OCI-LY7 (cell line): ENCODE data around the gene PCBP3. TPM values are rescaled to one million over a fixed set of nuclear protein-coding genes. Genes with fewer than 3 reads are reported as not detected.

Experiments
- BruUV-seq: library from RNA; stranded (reverse); fragments of 400-500 nt; replicated peaks from 2 replicates; lab custom pipeline; 2021; lab: Mats Ljungman, UMichigan
- CTCF ChIA-PET: fragments of 300-600 bp; sonication (Branson Sonifier 250); formaldehyde crosslinking; loops from one replicate; lab custom pipeline; 2022; ENCODE audit warnings: antibody characterized with exemption; ENCODE audit not compliant: unreplicated experiment; lab: Charles Lee
- POLR2A ChIA-PET: fragments of 300-600 bp; sonication (Branson Sonifier 250); formaldehyde crosslinking; loops from one replicate; lab custom pipeline; 2022; ENCODE audit warnings: antibody characterized with exemption; lab: Charles Lee
- DNase-seq: peaks from one replicate; pipeline ENCODE4 v3.0.0-alpha.2; 2015; ENCODE audit warnings: low spot score
- H2AFZ ChIP-seq: fragments of 200-600 bp; sonication (generic), shearing (Covaris generic); 2 replicates; pipeline ENCODE4 v1.6.1; 2014; ENCODE audit warnings: mild to moderate bottlenecking, antibody characterized with exemption, low read length, moderate library complexity
- H3K27ac ChIP-seq: fragments of 200-600 bp; sonication (generic); 2 replicates; pipeline ENCODE4 v1.5.1; 2014; ENCODE audit warnings: mixed run types, low read depth, mild to moderate bottlenecking, moderate library complexity, low read length, inconsistent platforms; ENCODE audit not compliant: poor library complexity, severe bottlenecking
- H3K36me3 ChIP-seq: fragments of 200-600 bp; sonication (generic); 2 replicates; pipeline ENCODE4 v1.6.1; 2014; ENCODE audit warnings: mild to moderate bottlenecking, antibody characterized with exemption, low read length, moderate library complexity, mixed read lengths; ENCODE audit not compliant: insufficient read depth
- H3K4me1 ChIP-seq: fragments of 200-600 bp; sonication (generic); 2 replicates; pipeline ENCODE4 v1.5.1; 2014; ENCODE audit warnings: mild to moderate bottlenecking, low read length; ENCODE audit not compliant: insufficient read depth, poor library complexity, severe bottlenecking
- H3K4me2 ChIP-seq: fragments of 200-600 bp; sonication (generic); 2 replicates; pipeline ENCODE4 v1.6.1; 2014; ENCODE audit warnings: mild to moderate bottlenecking, low read length
- H3K4me3 ChIP-seq: fragments of 200-600 bp; sonication (generic); 2 replicates; pipeline ENCODE4 v1.5.1; 2014; ENCODE audit warnings: mild to moderate bottlenecking, low read depth, low read length; ENCODE audit not compliant: poor library complexity, severe bottlenecking
- H3K79me2 ChIP-seq: fragments of 200-600 bp; sonication (generic); 2 replicates; pipeline ENCODE4 v1.6.1; 2016; ENCODE audit warnings: low read depth, mild to moderate bottlenecking, low read length, moderate library complexity, mixed read lengths; ENCODE audit not compliant: insufficient read depth
- H3K9me2 ChIP-seq: fragments of 200-600 bp; sonication (generic); 2 replicates; pipeline ENCODE4 v1.6.1; 2016; ENCODE audit warnings: mild to moderate bottlenecking, low read length, mixed read lengths; ENCODE audit not compliant: insufficient read depth
- H3K9me3 ChIP-seq: fragments of 200-600 bp; sonication (generic); 2 replicates; pipeline ENCODE4 v1.6.1; 2014; ENCODE audit warnings: mild to moderate bottlenecking, mixed run types, low read length, mixed read lengths
- H4K20me1 ChIP-seq: fragments of 200-600 bp; sonication (generic); 2 replicates; pipeline ENCODE4 v1.6.1; 2014; ENCODE audit warnings: mild to moderate bottlenecking, antibody characterized with exemption, low read length, moderate library complexity, mixed read lengths; ENCODE audit not compliant: insufficient read depth
- EZH2phosphoT487 ChIP-seq: fragments of 200-600 bp; sonication (generic); IDR thresholded peaks from 2 replicates; pipeline ENCODE4 v1.6.1; 2018; ENCODE audit warnings: low read depth, borderline replicate concordance, mild to moderate bottlenecking, mixed run types, antibody characterized with exemption, low read length, moderate library complexity, mixed read lengths
- intact Hi-C: fragments of 100-400 bp; cut with micrococcal nuclease; formaldehyde crosslinking; loops from one replicate; pipeline ENCODE4 v1.10.0; 2022; ENCODE audit not compliant: unreplicated experiment
- total RNA-seq, 2 experiments: library from RNA; depleted of rRNA in 1 of 2; stranded (reverse); fragments of >200 nt in 1 of 2; shearing (Covaris generic) in 1 of 2; gene quantifications; 2 replicates each; pipeline ENCODE4 v1.2.3, GENCODE V29; 2014 to 2022
- TF ChIP-seq, protein P1 (sequence below): fragments of 200-600 bp; sonication (generic); conservative IDR thresholded peaks from 2 replicates; pipeline ENCODE4 v1.5.1; 2014; ENCODE audit warnings: mild to moderate bottlenecking, antibody characterized with exemption, low read length, moderate library complexity, mixed read lengths

PCBP3 gene
- total RNA-seq, 2 experiments from 2014 or later, result 0.61 TPM; not detected in 1

DNA sequence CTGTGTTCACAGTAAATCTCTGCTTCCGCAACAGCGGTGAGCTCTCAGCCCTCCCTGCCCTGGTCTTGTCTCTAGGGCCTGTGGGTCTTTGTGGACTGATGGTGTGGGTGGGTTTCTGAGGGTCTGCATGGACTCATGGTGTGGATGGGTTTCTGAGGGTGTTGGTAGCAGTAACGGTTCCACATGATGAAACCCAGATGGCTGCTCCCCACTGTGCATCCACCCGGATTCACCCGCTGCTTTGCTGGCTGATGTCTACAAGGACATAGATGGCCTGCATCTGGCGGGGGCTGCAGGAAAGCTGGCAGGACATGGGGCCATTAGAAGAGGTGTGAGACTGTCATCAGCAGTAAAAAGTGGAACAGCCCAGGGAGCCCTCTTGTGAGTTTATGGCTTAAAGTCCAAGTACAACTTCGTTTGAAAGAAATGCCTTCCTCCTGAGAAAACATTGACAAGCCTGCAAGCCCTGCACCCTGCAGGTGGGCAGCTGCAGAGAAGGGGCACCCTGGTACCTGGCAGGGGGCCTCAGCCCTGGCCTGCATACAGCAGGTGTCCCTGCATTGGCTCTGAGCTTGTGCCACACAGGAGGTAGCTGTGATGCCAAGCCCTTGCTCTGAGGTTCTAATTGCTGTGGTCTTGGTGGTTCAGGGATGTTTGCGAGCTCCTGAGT is 181.2 kb downstream of the PCBP3 start:
- TF ChIP-seq EZH2phosphoT487, result no peak
- TF ChIP-seq, protein P1, sequence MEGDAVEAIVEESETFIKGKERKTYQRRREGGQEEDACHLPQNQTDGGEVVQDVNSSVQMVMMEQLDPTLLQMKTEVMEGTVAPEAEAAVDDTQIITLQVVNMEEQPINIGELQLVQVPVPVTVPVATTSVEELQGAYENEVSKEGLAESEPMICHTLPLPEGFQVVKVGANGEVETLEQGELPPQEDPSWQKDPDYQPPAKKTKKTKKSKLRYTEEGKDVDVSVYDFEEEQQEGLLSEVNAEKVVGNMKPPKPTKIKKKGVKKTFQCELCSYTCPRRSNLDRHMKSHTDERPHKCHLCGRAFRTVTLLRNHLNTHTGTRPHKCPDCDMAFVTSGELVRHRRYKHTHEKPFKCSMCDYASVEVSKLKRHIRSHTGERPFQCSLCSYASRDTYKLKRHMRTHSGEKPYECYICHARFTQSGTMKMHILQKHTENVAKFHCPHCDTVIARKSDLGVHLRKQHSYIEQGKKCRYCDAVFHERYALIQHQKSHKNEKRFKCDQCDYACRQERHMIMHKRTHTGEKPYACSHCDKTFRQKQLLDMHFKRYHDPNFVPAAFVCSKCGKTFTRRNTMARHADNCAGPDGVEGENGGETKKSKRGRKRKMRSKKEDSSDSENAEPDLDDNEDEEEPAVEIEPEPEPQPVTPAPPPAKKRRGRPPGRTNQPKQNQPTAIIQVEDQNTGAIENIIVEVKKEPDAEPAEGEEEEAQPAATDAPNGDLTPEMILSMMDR, result no peak
- Histone ChIP-seq H3K4me2 (no peak overlapping the region), H3K9me3 (no peaks in the 10 kb centered on the region), H3K79me2 (no peaks in the 10 kb centered on the region), H3K27ac (no peak overlapping the region), H2AFZ (no peak overlapping the region), H4K20me1 (no peaks in the 10 kb centered on the region), H3K36me3 (no peaks in the 10 kb centered on the region), H3K4me1 (no peaks in the 10 kb centered on the region), H3K4me3 (no peak overlapping the region), H3K9me2 (no peaks in the 10 kb centered on the region)
- no peak for DNase-seq
- CTCF ChIA-PET, result no interaction called here
- no TSS peak for BruUV-seq
- POLR2A ChIA-PET, result no interaction called here
- intact Hi-C loops, result no loop called here

DNA sequence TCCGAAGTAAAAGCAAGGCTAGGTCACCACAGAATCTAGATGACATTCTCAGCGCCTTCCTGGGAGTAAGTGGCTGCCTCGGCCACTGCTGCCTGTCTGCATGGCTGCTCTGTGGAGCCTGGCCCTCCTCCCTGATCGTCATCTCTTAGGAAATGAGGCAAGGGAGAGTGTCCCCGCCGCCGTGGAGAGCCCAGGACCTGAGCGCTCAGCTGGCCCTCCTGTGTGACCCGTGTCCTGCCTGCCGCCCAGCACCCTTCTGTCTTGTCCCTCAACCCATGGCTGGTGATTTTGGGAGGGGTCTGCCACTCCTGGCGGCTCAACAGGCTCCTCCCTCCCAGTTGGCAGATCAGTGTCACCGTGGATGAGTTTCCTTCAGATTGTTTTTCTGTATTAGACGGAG is 181.7 kb downstream of the PCBP3 start:
- H3K27ac ChIP-seq, result no peak overlapping the region
- H3K9me3 ChIP-seq, result no peaks in the 10 kb centered on the region
- H2AFZ ChIP-seq, result no peak overlapping the region
- TF ChIP-seq, protein P1, result no peak
- no peak for TF ChIP-seq EZH2phosphoT487
- H3K4me1 ChIP-seq, result no peaks in the 10 kb centered on the region
- DNase-seq, result no peak
- no peaks in the 10 kb centered on the region for H4K20me1 ChIP-seq
- H3K4me3 ChIP-seq, result no peak overlapping the region
- no peaks in the 10 kb centered on the region for H3K9me2 ChIP-seq
- no peaks in the 10 kb centered on the region for H3K36me3 ChIP-seq
- ChIA-PET CTCF (no interaction called here), POLR2A (no interaction called here)
- no peaks in the 10 kb centered on the region for H3K79me2 ChIP-seq
- BruUV-seq, result no TSS peak
- H3K4me2 ChIP-seq, result no peak overlapping the region
- intact Hi-C loops, result no loop called here

DNA sequence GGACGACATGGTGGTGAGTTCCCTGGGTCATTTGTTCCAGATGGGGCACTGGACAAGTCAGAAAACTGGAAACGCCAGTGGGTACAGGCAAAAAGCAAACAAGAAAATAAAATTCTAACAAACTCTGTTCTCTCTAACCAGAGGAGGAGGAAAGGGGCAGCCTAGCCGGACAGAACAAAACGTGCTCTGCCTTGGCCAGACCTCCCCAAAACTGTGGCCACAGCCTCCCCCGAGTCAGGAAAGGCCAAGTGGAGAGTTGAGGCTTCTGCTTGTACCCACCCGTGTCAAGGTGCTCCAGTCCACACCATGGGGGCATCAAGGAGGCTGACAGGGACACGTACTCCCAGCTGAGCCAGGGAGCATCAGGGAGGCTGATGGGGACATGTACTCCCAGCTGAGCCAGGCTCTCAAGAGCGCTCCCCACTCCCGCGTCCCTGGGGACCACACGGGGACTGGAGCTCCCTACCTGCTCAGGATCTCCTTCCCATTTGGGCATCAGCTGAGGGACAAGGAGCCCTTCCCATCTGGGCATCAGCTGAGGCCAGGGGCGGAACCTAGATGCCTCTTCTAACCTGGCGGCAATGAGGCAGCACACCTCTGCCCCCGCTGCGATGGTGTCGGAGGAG is 183.3 kb downstream of the PCBP3 start:
- intact Hi-C loops, result no loop called here
- CTCF ChIA-PET, result no interaction called here
- H3K4me3 ChIP-seq, result no peak overlapping the region
- H3K27ac ChIP-seq, result no peak overlapping the region
- no peaks in the 10 kb centered on the region for H3K9me3 ChIP-seq
- no peak for TF ChIP-seq EZH2phosphoT487
- TF ChIP-seq, protein P1, result no peak
- no peaks in the 10 kb centered on the region for H4K20me1 ChIP-seq
- H3K4me1 ChIP-seq, result no peaks in the 10 kb centered on the region
- H3K9me2 ChIP-seq, result no peaks in the 10 kb centered on the region
- no peak overlapping the region for H2AFZ ChIP-seq
- H3K4me2 ChIP-seq, result no peak overlapping the region
- POLR2A ChIA-PET, result no interaction called here
- no peak for DNase-seq
- no peaks in the 10 kb centered on the region for H3K36me3 ChIP-seq
- no TSS peak for BruUV-seq
- H3K79me2 ChIP-seq, result no peaks in the 10 kb centered on the region
